Coronary artery (tissue), 2 donors: ENCODE results near the gene EFNA5.
A peak's percentile ranks its signal among the peaks of the same experiment; 100 is the strongest.
"Not testable (repeated sequence)": the region's sequence is repeated elsewhere in the genome, so short reads cannot be mapped to it uniquely, and the experiment has no call there.

Experiments used
- DNase-seq: peaks from one replicate; pipeline ENCODE4 v3.0.0-alpha.2; 2017; ENCODE audit warnings: low spot score
- H3K27ac ChIP-seq, 2 donors: fragments of 200-600 bp; sonication (generic); one replicate each; pipeline ENCODE4 v1.5.1; 2016 to 2019
- H3K4me3 ChIP-seq: fragments of 200-600 bp; sonication (generic); 2 replicates; pipeline ENCODE4 v1.5.1; 2016; ENCODE audit warnings: mild to moderate bottlenecking, moderate library complexity
- CTCF ChIP-seq: fragments of 200-600 bp; sonication (generic); IDR thresholded peaks from one replicate; pipeline ENCODE4 v1.5.1; 2019; ENCODE audit warnings: antibody characterized with exemption

The EFNA5 gene

GRCh38 chr5:107439832-107440231, 230.9 kb downstream of the EFNA5 start:
- Histone ChIP-seq H3K4me3 (no peak overlapping the region), H3K27ac (no peak overlapping the region)
- TF ChIP-seq CTCF, result no peak
- no peak for DNase-seq

- Histone ChIP-seq H3K4me3 (no peak overlapping the region), H3K27ac (no peak overlapping the region)
- DNase-seq, result no peak
- no peak for TF ChIP-seq CTCF
These were observed 232.7 kb downstream of the EFNA5 start for GRCh38 chr5:107437986-107438510.

- no peak for DNase-seq
- Histone ChIP-seq H3K27ac (no peak overlapping the region), H3K4me3 (no peak overlapping the region)
- TF ChIP-seq CTCF, result no peak
These were observed 233.6 kb downstream of the EFNA5 start for GRCh38 chr5:107437154-107437553.

- DNase-seq, result no peak
- H3K27ac ChIP-seq, result no peak overlapping the region
- no peak overlapping the region for H3K4me3 ChIP-seq
- TF ChIP-seq CTCF, result no peak
These were observed 234.5 kb downstream of the EFNA5 start for GRCh38 chr5:107436201-107436600.

- no peak for DNase-seq
- TF ChIP-seq CTCF, result no peak
These were observed 235.7 kb downstream of the EFNA5 start for GRCh38 chr5:107435061-107435460.

GRCh38 chr5:107433646-107434045, 237.1 kb downstream of the EFNA5 start:
- not testable (repeated sequence) for DNase-seq, H3K4me3 ChIP-seq, H3K27ac ChIP-seq

More at GRCh38 chr5:107435061-107435460, 235.7 kb downstream of the EFNA5 start:
- no peak overlapping the region for H3K4me3 ChIP-seq
- no peak overlapping the region for H3K27ac ChIP-seq

GRCh38 chr5:107431998-107432397, 238.7 kb downstream of the EFNA5 start:
- no peak for TF ChIP-seq CTCF
- no peak for DNase-seq
- Histone ChIP-seq H3K27ac (peak overlapping the region in 1 of 2 donors; percentile 22), H3K4me3 (peak overlapping the region; percentile 14)

GRCh38 chr5:107431536-107431935, 239.2 kb downstream of the EFNA5 start:
- H3K4me3 ChIP-seq, result peak overlapping the region; percentile 14
- no peak for DNase-seq
- no peak for TF ChIP-seq CTCF
- peak overlapping the region in 1 of 2 donors; percentile 22 for H3K27ac ChIP-seq
